GM21423 (cell line): ENCODE results near the gene PAK5.

ENCODE experiments used
- ATAC-seq: cut with Tn5 transposase; IDR thresholded peaks from one replicate; pipeline ENCODE4 v1.9.1; 2021; ENCODE audit warnings: mild to moderate bottlenecking, moderate library complexity; ENCODE audit not compliant: unreplicated experiment

The PAK5 gene

DNA sequence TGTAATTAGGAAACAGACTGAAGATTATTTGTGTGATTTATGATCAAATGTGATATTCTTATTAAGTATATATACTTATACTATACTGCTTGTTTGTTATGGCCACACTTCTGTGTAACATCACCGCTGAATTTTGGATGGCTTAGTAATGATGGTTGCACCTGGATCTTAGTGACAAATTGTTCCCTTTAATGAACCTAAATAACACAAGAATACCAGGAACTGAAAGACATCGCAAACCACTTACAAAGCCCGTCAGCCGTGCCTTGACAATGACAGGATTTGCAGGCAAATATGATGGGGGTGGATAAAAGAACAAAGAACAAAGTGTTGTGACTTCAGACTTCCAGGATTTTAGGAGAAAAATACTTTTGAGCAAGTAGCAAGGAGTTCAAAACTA lies 257.4 kb downstream of the PAK5 start:
- no peak for ATAC-seq

DNA sequence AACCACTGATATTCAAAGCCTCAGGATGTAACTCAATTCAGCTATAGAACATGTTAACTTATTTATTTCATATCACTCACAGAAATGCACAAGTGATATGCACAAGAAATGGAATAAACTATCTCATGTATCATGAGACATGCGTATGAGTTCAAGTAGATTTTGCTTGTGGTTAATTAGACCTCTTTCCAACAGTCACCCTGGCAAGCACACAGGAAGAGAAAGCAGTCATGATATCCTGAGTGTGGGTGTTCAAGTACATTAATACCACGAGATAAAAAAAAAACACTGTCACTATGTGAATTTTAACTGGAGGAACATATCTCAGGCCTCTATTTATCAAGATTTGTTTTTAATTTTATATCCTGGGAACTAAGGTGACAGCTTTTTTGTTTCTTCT lies 260.3 kb downstream of the PAK5 start:
- ATAC-seq, result no peak

DNA sequence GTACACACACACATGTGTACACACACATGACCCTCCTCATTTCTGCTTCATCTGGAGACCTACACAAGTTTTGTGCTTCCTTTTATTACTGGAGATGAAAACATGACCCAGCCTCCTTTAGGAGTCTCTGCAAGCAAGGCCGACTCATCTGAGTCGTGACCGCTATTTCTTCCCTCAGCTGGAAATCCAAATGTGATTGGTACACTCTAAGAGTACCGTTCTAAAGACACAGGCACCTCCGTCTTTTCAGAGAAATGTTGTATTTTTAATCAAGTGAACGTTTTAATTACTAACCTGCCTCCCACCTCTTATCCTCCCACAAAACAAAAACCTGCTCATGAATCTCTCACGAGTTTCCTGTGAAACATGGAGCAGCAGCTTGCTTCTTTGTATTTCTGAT lies 261.5 kb downstream of the PAK5 start:
- no peak for ATAC-seq

DNA sequence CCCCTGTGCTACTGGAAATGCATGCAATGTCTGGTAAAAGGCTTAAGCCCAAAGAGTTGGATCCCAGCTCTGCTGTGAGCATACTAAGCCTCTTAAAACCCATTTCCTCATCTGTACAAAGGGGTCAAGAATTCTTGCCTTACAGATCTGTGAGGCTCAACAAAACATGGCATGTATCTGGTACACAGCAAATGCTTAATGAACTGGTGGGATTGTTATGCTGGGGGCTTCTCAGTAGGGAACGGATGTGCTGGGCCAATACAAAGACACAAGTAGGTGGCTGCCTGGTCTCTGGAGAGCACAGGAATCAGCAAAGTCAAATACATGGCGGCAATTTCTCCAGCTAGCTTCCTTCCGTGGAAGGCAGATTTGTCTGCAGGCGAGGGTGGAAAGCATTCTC lies 262.2 kb downstream of the PAK5 start:
- no peak for ATAC-seq

DNA sequence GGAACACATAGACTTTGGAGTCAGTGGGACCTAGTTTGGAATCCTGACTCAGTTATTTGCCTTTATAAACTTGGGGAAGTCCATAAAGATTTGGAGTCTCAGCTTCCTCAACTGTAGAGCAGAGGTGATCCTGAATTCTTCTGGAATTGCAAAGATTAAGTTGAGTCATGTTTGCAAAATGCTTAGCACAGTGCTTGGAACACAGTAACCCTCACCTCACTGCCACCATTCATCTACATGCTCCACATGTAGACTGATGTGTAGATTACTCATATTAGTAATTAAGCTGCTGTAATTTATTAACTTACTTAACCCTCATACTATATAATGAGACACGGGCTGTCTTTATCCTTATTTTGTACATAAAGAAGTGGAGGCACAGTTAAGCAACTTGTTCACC lies 263.0 kb downstream of the PAK5 start:
- ATAC-seq, result no peak

DNA sequence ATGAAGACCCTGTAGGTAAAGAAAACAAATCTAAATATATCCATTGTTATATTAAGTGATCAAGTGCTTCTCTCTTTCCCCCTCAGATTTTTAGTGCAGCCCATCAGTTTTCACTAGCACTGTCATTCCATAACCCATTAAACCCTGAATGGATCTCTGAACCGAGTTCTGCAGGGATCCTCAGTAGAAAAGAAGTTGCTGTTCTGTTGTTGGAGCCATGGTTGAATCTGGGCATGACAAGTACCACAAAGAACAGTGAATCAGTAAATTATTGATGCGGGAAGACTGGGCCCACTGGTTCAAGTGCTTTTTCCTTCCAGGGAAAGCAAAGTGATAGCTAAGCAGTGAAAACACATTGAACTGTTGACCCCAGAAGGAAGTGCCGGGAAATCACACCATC lies 264.1 kb downstream of the PAK5 start:
- ATAC-seq, result no peak

DNA sequence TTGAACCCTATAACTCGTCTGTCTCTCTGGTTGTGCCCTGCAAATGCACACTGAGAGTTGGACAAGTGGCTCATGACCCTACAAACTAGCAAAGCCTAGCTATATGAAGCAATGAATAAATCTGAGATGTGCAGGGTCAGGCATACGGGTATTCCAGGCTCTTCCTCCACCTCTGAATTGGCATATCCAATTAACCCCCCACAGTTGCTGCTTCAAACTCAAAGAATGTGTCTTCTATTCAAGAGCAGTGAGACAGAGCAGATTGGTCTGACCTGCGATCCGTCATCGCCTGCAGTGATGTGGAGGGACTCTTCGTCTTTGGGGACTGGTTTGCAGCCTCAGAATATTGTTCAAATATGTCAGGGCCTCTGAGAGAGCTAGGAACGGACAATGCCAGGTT lies 264.7 kb downstream of the PAK5 start:
- ATAC-seq, result no peak

DNA sequence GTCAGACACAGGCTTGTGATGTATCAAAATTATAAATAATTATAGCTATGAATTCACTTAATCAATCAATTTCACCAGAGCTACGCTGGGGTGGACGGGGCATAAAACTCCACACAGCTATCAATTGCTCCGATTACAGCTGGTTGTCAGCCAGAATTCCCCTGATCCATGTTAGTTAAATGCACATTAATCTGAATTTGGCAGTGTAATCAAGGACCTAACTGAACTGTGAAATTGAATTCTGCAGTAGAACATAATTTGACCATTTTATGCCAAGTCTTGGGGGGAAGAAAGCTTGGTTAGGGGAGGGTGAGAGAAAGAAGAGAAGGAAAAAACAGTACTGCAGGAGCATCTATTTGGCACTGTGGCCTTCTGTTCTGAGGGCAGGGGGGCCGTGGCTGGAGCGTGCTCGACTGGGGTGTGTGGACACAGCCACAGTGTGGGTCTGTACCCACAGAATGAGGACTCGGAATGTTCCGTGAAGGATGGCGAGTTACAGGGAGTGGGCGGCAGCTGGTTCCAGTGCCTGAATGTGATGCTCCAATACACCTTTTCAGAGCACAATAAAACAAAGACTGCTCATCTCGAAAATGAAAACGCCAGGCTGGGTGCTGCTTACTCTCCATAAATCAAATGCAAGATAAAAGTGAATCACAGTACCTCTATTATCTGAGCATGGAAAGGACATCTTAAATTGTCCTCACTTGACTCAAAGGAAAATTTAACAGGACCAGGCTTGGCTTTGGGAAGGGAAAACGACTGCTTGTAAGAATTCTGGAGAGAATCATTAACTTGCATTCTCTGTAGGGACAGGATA lies 265.3 kb downstream of the PAK5 start:
- no peak for ATAC-seq

DNA sequence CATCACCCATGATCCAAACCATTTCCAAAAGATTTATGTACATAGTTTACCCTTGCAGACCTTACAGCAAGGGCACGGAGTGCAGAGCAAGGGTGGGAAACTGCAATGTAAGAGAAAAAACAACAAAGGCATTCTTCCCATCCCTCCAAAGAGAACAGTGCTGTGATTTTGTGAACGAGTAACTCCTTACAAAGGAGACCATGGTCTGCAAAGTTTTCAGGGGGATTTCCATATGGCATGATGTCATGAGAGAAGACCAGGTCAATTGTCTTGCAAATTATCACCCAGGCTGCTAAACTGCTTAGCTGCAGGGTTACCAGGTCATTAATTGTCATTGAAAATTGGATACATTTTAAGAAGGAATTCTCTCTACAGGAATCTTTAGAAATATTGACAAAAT lies 266.2 kb downstream of the PAK5 start:
- no peak for ATAC-seq

DNA sequence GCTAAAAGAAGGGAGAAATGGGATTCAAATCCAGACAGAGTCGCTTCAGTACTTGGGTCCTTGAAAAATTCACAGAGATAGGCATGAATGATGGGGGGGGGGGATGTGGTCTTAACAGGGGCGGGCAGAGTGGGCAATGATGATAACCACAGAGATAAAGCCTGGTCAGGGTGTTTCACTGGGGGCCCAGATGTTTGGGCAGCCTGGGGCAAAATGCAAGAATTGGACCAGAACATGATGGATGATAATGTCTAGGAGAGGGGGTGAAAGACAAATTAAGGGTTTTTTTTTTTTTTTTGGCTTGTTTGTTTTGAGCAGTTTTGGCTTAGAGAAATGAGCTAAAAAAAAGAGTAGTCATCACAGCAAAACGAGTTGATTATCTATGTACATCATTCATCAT lies 267.1 kb downstream of the PAK5 start:
- no peak for ATAC-seq

DNA sequence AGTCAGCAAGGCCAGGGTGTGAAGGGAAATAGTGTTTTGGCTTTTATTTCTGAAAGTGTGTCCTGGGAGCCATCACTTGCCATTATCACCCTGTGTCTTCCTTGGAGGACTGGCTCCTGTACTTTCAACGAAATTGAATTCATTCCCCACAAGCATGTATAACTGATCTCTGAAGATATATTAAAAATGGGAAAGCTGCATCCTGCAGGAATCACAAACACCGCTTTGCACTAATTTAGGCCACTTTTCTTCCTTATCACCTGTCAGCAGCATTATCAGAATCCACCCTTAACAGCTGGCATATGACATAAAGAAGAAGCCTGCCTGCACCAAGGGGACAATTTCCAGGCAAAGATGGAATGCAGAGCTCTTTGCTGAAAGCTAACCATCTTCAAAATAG lies 268.3 kb downstream of the PAK5 start:
- ATAC-seq, result no peak

DNA sequence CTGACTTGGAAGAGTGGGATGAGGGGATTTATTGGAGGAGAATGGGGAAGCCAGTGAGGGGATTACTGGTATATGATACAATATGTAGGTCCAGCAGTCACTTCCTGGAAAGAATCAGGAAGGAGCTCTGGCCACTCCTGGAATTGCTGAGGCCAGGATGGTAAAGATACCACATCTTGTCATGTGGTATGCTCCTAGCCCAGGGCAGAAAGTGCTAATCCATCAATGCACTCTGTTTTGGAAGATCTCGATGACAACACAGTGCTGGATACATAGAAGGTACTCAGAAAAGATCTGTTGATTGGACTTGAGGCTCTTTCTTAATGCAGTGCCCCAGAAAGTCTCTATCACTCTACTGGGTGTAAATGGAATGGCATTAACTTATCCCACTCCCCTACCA lies 271.9 kb downstream of the PAK5 start:
- ATAC-seq, result no peak

DNA sequence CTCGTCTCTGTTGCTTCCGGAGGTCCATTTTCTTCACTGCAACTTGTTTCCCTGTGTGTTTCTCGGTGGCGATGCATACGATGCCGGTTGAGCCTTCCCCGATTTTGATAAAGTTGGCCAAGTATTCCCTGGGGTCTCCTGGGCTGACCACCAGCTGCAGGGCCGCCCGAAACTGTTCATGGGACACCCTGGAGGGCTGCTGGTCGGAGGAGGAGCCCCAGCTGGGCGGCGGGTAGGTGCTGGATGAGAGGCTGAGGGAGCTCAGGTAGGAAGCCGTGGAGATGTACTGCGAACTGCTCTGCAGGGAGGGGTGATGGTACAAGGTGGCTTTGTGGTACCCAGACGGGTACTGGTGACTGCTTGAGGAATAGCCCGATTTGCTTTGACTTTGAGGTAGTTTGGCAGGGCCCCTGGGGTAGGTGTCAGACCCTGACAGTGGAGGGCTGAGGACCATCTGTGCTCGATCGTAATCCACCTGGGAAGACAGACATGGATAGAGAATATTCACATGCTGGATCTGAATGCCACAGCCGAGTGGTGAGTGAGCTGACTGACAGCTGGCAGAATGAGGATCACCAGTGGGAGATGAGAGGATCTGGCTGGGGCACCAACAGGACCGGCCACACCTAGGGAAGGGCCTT lies 272.8 kb downstream of the PAK5 start:
- no peak for ATAC-seq

DNA sequence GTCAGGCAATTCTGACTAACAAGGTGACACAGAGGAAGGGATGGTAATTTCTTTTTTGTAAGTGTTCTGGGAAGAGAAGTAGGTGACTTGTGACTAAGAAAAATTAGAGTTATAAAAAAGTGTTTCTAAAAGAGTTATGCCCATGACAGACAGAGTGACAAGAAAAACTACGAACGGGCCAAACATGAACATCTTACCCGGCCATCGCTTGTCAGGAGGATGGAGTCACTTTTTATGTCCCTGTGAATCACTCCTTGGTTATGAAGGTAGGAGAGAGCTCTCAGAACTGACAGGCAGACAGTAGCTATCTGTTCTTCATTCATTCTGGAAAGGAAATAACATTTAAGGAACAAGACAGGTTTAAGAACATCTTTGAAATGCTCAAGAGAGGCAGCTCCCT lies 281.5 kb downstream of the PAK5 start:
- no peak for ATAC-seq

DNA sequence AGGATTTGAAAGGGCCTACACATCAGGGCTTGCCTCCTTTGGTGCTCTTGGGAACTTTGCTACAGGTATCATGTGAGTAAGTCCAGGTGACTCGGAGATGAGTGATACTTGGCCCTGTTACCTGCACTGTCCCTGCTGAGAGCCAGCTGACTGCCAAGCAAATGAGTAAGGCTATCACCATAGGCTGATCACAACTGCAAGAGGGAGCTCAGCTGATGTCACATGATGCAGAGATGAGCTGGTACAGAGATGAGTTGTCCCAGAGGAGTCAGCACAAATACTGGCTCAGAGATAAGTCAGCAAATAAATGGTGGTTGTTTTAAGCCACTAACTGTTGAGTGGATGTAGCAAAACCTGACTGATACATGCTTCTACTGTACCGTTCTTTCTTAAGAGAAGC lies 283.1 kb downstream of the PAK5 start:
- ATAC-seq, result no peak

DNA sequence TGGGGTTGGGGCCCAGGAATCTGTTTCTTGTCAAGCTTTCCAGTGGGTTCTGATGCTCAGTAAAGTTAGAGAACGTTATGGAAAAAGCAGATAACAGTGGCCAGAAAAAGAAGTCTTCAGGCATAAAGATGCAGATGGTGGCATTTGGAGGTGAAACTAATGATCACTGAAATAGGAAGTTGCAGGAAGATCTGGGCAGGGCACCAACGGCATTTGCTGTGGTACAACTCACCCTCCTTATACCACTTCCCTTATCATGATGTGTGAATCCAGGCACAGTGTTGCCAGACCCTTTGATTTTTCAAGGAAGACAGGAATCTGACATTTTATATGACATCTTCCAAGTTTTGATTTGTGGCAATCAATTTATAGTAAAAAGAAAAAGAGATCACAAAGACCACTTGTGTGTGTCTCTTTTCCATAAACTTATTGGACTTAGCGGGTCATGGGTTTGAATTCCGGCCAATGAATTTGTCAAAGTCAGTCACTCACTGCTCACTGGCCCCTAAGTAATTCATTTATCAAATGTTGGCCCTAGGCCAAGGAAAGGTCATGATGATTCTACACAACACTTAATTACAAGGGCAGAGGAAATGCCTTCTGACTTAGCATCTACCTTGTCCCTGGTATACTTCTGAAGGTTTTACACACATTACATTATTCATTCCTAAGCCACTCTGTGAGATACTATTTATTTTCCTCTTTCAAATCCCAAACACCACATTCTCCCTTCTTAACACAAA lies 286.9 kb downstream of the PAK5 start:
- no peak for ATAC-seq

DNA sequence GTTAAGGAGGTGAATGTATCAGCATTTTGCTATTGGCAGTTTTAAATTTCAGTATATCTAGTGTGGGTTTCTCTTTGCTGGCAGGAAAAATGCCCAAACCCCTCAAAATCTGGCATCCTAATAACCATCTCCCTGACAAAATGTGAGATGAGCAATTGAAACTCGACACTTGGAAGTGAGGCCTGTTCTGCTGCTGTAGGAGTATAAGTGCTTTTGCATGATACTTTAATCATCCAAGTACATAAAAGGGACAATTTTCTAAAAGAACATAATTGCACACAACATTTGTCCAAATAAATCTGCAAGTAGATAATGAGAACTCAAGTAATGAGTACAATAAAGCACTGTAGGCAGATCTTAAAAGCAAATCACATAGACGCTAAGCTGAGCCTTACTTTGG lies 288.0 kb downstream of the PAK5 start:
- ATAC-seq, result no peak

DNA sequence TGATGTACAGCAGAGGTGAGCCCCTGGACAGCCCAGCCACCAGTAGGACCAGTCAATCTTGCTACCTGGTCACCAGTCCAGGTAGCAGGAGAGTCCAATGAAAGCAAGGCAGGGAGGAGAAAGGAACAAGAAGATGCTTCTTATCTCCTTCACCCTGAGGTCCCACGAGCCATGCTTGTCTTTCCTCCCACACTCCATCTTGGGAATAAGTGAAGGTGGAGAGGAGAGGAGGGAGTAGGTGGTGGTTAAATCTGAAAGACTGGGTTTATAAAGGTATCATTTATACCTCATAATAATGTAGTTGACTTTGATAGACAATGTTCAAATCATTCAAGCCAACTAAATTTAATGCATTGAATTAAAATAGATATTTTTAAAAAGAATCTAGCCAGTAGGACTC lies 288.6 kb downstream of the PAK5 start:
- ATAC-seq, result no peak

DNA sequence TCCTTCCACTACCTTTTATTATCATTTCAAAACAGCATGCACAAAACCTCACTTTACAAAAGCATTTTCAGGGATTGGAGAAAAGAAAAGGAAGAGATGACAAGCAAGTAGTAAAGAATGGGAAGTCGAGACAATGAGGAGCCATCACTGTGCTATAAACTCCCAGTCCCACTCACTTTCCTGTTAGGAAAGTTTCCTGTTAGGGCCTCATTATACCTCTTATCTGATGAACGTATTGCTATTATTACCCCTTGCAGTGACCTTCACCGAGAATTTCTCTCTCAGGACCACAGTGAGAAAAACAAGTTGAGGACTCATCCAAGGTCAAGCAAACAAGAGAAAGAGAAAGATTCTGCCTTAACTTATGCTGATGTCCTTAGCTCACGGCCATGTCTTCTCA lies 295.7 kb downstream of the PAK5 start:
- ATAC-seq, result no peak

DNA sequence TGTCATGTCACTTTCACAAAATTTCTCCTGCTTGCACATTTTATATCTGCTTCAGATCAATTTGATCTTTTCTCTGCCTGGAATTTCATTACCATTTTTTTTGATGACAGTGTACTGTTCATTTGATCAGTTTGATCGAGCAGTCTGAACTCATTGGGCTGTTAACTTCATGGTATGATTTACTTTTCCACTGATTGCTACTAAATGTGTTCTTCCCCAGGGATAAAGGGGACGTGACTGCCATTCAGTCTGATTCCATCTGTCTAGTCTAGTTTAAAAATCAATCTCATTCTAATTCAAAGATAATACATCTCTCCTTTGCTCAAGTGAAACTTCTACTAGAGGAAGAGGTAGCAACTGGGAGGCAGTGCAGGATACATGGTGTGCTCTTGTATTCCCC lies 303.4 kb downstream of the PAK5 start:
- no peak for ATAC-seq

DNA sequence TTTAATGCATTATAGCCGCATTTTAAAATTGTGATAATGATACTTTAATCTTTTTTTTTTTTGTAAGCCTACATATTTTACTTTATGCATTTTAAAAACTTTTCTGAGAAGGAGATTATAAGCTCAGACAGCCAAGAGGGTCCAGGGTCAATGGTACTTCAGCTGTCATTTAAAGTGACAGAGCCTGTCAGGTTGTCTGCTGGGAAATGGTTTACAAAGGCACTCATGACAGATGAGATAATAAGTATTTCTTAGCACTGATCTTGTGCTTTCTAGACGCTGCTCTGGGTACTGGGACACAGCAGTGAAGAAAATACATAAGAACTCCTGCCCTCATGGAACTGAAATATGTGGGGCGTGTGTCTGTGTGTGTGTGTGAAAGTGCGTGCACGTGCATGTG lies 304.9 kb downstream of the PAK5 start:
- ATAC-seq, result no peak
